Activated CD8-positive, alpha-beta T cell treated with anti-CD3 and anti-CD28 coated beads, Interleukin-2, amount 10 ng/mL, durations not matched to agents 7 days and 5 days (primary cell): ENCODE measurements around the gene ANGPTL3. TPM values are rescaled to one million over a fixed set of nuclear protein-coding genes. Genes with fewer than 3 reads are reported as not detected.
"Not testable (repeated sequence)": the region's sequence is repeated elsewhere in the genome, so short reads cannot be mapped to it uniquely, and the experiment has no call there.

Source experiments
- ATAC-seq: fragments of 150-1000 bp; cut with Tn5 transposase; one replicate; pipeline ENCODE4 v1.10.0; 2021; ENCODE audit warnings: moderate library complexity
- CTCF ChIA-PET: fragments of 350-600 bp; sonication (Branson Sonifier 250); formaldehyde crosslinking; loops from one replicate; lab custom pipeline; 2021; ENCODE audit warnings: antibody characterized with exemption; lab: Charles Lee
- POLR2A ChIA-PET: fragments of 350-600 bp; sonication (Branson Sonifier 250); formaldehyde crosslinking; loops from one replicate; lab custom pipeline; 2021; ENCODE audit warnings: antibody characterized with exemption; lab: Charles Lee
- DNase-seq: peaks from one replicate; pipeline ENCODE4 v3.0.0-alpha.2; 2020
- H3K27ac Mint-ChIP-seq: one replicate; pipeline ENCODE4 v1.8.0; 2021; ENCODE audit warnings: mild to moderate bottlenecking, mixed read lengths
- H3K27me3 Mint-ChIP-seq: one replicate; pipeline ENCODE4 v1.8.0; 2021; ENCODE audit warnings: low read depth, mixed read lengths
- H3K36me3 Mint-ChIP-seq: one replicate; pipeline ENCODE4 v1.8.0; 2021; ENCODE audit warnings: low read depth, mixed read lengths
- H3K4me1 Mint-ChIP-seq: one replicate; pipeline ENCODE4 v1.8.0; 2021; ENCODE audit warnings: low read depth, mixed read lengths
- H3K4me3 Mint-ChIP-seq: one replicate; pipeline ENCODE4 v1.8.0; 2021; ENCODE audit warnings: mild to moderate bottlenecking, mixed read lengths
- H3K9me3 Mint-ChIP-seq: one replicate; pipeline ENCODE4 v1.8.0; 2022; ENCODE audit warnings: mixed read lengths; ENCODE audit not compliant: insufficient read depth
- total RNA-seq, 2 experiments: library from RNA; stranded (reverse); gene quantifications; one replicate each; pipeline ENCODE4 v1.2.3, GENCODE V29; 2021

The ANGPTL3 gene
- total RNA-seq, 2 experiments from 2014 or later, result not detected

DNA sequence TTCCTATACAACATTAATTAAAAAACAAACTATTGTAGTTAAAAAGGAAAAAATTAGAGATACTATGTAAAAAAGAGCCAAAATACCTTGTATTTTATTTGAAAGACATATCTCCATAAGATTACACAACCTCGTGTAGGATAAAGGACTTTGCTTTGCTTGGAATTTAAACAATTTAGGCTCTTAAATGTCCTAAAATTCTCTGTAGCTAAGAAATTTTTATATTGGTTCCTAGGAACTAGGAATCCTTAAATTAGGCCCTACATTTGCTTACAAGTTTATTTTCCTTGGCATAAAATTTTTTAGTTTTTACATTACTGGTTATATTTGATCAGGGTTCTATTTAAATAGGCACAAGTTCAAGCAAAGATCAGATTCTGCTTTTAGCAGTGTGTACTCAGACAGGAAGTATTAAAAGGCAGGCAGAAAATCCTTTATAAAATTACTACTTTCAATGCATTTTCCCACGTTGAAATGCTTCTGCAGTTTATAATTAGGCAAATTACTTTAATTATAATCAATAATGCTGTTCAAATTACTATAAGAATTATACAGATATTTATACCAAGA, 3.4 kb upstream of the ANGPTL3 start:
- ChIA-PET POLR2A (no interaction called here), CTCF (no interaction called here)
- no peaks in the 10 kb centered on the region for H3K27me3 Mint-ChIP-seq
- no peaks in the 10 kb centered on the region for H3K36me3 Mint-ChIP-seq
- H3K27ac Mint-ChIP-seq, result no peak overlapping the region
- no peak overlapping the region for H3K4me3 Mint-ChIP-seq
- H3K4me1 Mint-ChIP-seq, result no peaks in the 10 kb centered on the region
- ATAC-seq (no peak), DNase-seq (no peak)
- no peaks in the 10 kb centered on the region for H3K9me3 Mint-ChIP-seq

DNA sequence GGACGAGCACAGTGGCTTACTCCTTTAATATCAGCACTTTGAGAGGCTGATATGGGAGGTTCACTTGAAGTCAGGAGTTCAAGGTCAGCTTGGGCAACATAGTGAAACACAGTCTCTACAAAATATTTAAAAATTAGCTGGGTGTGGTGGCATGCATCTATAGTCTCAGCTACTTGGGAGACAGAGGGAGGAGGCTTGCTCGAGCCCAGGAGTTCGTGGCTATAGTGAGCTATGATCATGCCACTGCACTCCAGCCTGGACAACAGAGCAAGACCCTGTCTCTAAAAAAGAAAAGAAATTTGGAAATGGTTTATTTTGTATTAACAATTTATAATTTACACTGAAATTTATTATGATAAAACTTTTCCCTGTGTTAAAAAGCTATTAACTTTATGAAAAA, 1.7 kb upstream of the ANGPTL3 start:
- DNase-seq, result no peak
- ChIA-PET POLR2A (no interaction called here), CTCF (no interaction called here)
- Mint-ChIP-seq H3K27me3 (no peaks in the 10 kb centered on the region), H3K27ac (no peak overlapping the region), H3K4me3 (no peak overlapping the region), H3K9me3 (no peaks in the 10 kb centered on the region), H3K4me1 (no peaks in the 10 kb centered on the region), H3K36me3 (no peaks in the 10 kb centered on the region)
- ATAC-seq, result no peak

DNA sequence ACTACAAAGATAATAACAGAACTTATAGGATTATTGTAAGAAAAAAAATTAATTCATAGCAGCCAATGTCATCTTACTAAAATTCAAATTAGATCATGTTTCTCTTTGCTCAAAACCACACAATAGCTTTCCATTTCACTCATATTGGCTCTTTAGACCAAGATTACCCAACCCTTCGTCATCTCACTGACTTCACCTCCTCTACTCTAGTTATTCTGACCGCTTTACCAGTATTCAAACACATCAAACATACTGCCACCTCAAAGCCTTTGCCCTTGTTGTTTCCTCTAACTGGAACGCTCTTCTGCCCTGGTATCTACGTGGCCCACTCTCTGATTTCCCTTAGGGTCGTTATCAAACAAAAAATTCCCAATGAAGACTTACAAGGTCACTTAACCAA, 1.7 kb downstream of the ANGPTL3 start:
- CTCF ChIA-PET, result no interaction called here

DNA sequence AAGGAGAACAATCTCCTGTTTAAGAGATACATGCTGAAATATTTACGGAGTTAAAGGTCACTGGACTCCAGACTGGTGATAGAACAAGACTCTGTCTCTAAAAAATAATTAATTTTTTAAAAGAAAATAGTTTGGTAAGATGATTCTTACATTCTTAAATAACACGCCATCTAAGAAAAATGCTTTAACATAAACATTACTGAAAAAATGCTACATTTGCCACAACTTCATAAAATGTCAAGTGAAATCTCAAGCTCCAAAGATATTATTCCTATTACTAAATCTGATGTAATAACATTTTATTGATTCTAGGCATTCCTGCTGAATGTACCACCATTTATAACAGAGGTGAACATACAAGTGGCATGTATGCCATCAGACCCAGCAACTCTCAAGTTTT, 4.1 kb downstream of the ANGPTL3 start:
- no peak overlapping the region for H3K27ac Mint-ChIP-seq
- ATAC-seq (no peak), DNase-seq (no peak)
- H3K4me1 Mint-ChIP-seq, result no peaks in the 10 kb centered on the region
- no peaks in the 10 kb centered on the region for H3K36me3 Mint-ChIP-seq
- H3K9me3 Mint-ChIP-seq, result no peaks in the 10 kb centered on the region
- ChIA-PET POLR2A (no interaction called here), CTCF (no interaction called here)
- H3K27me3 Mint-ChIP-seq, result no peaks in the 10 kb centered on the region
- H3K4me3 Mint-ChIP-seq, result no peak overlapping the region

More for the DNA sequence above, 1.7 kb downstream of the ANGPTL3 start:
- POLR2A ChIA-PET, result no interaction called here
- Mint-ChIP-seq H3K4me3 (no peak overlapping the region), H3K9me3 (no peaks in the 10 kb centered on the region), H3K36me3 (no peaks in the 10 kb centered on the region), H3K27ac (no peak overlapping the region), H3K27me3 (no peaks in the 10 kb centered on the region), H3K4me1 (no peaks in the 10 kb centered on the region)
- ATAC-seq, result no peak
- DNase-seq, result no peak

DNA sequence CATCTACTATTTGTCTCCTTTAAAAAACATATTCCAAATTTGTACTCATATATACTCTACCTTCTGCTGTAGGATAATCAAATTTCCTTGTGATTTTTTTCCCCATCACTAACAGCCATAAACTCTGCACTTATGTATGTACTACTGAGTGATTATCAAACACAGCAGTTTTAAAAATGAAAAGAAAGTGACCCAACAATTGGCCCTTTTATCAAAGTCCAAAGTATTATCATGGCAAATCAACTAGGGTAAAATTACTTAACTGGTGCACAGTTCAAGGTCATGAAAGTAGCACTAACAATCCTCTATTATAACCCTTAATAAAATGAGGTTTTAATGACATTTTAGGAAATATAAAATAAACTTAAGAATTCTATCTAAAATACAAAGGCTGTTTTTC, 11.6 kb downstream of the ANGPTL3 start:
- Mint-ChIP-seq H3K4me1 (no peaks in the 10 kb centered on the region), H3K9me3 (no peaks in the 10 kb centered on the region), H3K4me3 (no peak overlapping the region), H3K36me3 (no peaks in the 10 kb centered on the region), H3K27ac (no peak overlapping the region), H3K27me3 (no peaks in the 10 kb centered on the region)
- ATAC-seq, result no peak
- ChIA-PET POLR2A (no interaction called here), CTCF (no interaction called here)
- DNase-seq, result no peak

DNA sequence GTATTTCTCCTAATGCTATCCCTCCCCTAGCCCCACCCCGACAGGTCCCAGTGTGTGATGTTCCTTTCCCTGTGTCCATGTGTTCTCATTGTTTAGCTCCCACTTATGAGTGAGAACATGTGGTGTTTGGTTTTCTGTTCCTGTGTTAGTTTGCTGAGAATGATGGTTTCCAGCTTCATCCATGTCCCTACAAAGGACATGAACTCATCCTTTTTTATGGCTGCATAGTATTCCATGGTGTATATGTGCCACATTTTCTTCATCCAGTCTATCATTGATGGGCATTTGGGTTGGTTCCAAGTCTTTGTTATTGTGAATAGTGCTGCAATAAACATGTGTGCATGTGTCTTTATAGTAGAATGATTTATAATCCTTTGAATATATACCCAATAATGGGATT, 13.3 kb downstream of the ANGPTL3 start:
- H3K9me3 Mint-ChIP-seq, POLR2A ChIA-PET, H3K27me3 Mint-ChIP-seq, H3K36me3 Mint-ChIP-seq, ATAC-seq, CTCF ChIA-PET, H3K4me1 Mint-ChIP-seq, H3K27ac Mint-ChIP-seq, H3K4me3 Mint-ChIP-seq, DNase-seq: not testable (repeated sequence)

DNA sequence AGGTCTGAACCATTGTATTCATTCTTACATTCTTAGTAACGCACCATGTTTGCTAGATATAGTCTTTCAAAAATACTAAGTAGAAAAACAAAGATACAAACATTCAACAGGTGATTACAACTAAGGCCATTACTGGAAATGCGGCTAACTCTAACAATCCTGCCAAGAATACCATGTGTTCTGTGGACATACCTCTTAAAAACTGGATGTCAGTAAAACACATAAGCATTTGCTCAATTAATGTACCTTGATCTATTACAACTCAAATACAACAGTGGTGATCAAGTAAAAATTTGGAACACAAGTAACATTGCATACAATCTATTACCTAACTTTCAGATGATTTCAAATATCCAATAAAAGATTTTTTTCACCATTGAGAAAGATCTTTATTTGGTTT, 15.4 kb downstream of the ANGPTL3 start:
- H3K27me3 Mint-ChIP-seq, result no peaks in the 10 kb centered on the region
- ChIA-PET CTCF (no interaction called here), POLR2A (no interaction called here)
- no peaks in the 10 kb centered on the region for H3K36me3 Mint-ChIP-seq
- no peak overlapping the region for H3K27ac Mint-ChIP-seq
- no peaks in the 10 kb centered on the region for H3K4me1 Mint-ChIP-seq
- no peak for DNase-seq
- ATAC-seq, result no peak
- no peaks in the 10 kb centered on the region for H3K9me3 Mint-ChIP-seq
- H3K4me3 Mint-ChIP-seq, result no peak overlapping the region

DNA sequence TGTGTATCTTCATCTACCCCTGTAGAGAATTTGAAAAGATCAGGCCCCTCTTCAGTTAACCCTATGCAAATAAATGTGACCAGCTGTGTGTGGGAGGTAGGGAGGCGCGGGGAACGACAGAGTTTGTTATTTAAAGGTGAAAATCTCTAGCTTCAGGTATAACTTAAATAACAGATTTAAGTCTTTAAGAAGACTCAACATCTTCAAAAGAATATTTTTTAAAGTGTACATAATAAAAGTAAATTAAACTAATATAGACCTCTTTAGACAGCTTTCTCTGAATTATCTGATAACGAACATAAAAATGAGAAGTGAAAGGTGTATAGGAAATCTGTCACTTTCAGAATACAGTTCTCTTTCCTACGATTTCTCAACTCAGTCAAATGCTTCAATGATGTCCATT, 16.0 kb downstream of the ANGPTL3 start:
- Mint-ChIP-seq H3K4me3 (no peak overlapping the region), H3K27me3 (no peaks in the 10 kb centered on the region), H3K36me3 (no peaks in the 10 kb centered on the region), H3K4me1 (no peaks in the 10 kb centered on the region), H3K9me3 (no peaks in the 10 kb centered on the region), H3K27ac (no peak overlapping the region)
- CTCF ChIA-PET, result no interaction called here
- no peak for ATAC-seq
- DNase-seq, result no peak
- POLR2A ChIA-PET, result no interaction called here

DNA sequence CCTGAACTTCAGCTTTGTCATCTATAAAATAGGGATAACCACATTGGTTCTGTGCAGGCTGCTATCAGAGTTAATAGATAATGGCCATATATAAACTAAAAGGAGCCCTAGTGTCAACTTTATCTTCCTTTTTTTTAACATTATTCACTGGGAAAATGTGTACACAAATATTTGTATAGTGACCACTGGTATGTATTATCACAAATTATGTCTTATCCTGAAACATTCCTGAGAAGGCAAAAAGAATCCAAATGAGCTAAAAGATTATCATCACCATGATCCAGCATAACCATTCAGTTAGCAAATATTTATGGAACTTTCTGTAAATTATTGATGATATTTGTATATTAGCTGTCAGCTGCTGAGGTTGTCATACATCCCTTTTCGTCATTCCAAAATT, 16.6 kb downstream of the ANGPTL3 start:
- POLR2A ChIA-PET, result no interaction called here
- Mint-ChIP-seq H3K4me3 (no peak overlapping the region), H3K4me1 (no peaks in the 10 kb centered on the region), H3K27me3 (no peaks in the 10 kb centered on the region), H3K36me3 (no peaks in the 10 kb centered on the region), H3K9me3 (no peaks in the 10 kb centered on the region), H3K27ac (no peak overlapping the region)
- CTCF ChIA-PET, result interaction anchor here (0.6 kb wide), 1 partner anchor 268 kb away, joined by 3 read pairs; no protein-coding TSS in a partner anchor
- ATAC-seq (no peak), DNase-seq (no peak)

DNA sequence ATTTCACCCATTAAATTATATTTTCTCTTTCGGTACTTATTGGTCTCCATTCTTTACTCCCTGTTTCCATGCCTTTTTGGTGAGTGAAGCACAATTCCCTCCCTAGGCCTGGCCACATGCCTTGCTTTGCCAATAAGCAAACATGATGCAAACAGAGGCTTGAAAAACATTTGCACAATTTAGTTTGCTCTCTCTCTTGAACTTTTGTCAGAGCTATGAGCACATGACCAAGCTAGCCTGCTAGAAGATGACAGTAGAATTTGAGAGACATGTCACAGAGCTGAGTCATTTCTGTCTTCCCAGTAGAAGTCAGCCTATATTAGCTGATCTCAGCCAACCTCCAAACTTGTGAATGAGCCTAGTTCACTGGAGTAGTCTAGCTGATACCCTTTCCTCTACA, 24.6 kb downstream of the ANGPTL3 start:
- no peak overlapping the region for H3K4me3 Mint-ChIP-seq
- no peaks in the 10 kb centered on the region for H3K36me3 Mint-ChIP-seq
- H3K27me3 Mint-ChIP-seq, result no peaks in the 10 kb centered on the region
- ChIA-PET POLR2A (no interaction called here), CTCF (no interaction called here)
- ATAC-seq, result no peak
- DNase-seq, result no peak
- no peak overlapping the region for H3K27ac Mint-ChIP-seq
- no peaks in the 10 kb centered on the region for H3K4me1 Mint-ChIP-seq
- no peaks in the 10 kb centered on the region for H3K9me3 Mint-ChIP-seq

DNA sequence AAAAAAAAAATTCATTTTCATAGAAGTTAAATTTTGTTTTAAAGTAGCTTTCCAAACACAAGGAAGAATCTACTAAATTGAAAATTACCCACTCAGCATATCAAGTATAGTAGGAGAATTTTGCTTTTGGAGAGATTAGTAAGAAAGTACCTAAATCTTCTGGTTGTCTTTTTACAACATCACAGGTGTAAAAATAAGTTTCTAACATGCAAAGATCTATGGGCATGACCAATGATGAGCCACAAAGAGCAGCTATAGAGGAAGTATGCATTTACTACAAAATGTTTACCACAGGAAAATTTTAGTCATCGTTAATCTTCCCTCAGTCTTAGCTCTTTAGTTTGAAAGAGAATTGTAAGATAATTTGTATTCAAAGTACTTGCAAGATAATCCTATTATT, 28.1 kb downstream of the ANGPTL3 start:
- ChIA-PET CTCF (no interaction called here), POLR2A (no interaction called here)
- ATAC-seq, result no peak

DNA sequence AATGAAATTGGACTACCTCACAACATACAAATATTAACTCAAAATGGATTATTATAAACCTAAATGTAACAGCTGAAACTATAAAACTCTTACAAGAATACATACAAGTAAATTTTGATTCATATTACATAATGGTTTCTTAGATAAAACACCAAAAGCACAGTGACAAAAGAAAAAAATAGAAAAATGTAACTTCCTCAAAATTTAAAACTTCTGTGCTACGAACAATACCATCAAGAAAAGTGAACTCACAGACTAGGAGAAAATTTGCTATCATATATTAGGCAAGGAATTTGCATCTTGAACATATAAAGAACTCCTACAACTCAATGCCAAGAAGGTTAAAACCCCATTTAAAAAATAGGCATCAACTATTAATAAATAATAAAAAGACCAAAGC, 31.2 kb downstream of the ANGPTL3 start:
- ChIA-PET POLR2A (no interaction called here), CTCF (interaction anchor here (1.0 kb wide), 1 partner anchor 117 kb away, joined by 3 read pairs; no protein-coding TSS in a partner anchor)
- H3K4me3 Mint-ChIP-seq, result no peak overlapping the region
- no peaks in the 10 kb centered on the region for H3K27me3 Mint-ChIP-seq
- no peak overlapping the region for H3K27ac Mint-ChIP-seq
- DNase-seq, result no peak
- H3K9me3 Mint-ChIP-seq, result no peaks in the 10 kb centered on the region
- ATAC-seq, result no peak
- no peaks in the 10 kb centered on the region for H3K4me1 Mint-ChIP-seq
- H3K36me3 Mint-ChIP-seq, result no peaks in the 10 kb centered on the region

More for the DNA sequence above, 28.1 kb downstream of the ANGPTL3 start:
- Mint-ChIP-seq H3K4me3 (no peak overlapping the region), H3K36me3 (no peaks in the 10 kb centered on the region), H3K27me3 (no peaks in the 10 kb centered on the region), H3K4me1 (no peaks in the 10 kb centered on the region), H3K9me3 (no peaks in the 10 kb centered on the region), H3K27ac (no peak overlapping the region)
- no peak for DNase-seq
